A673 (cell line): Measurements from ENCODE around the gene ALB.

Experiments
- EZH2 ChIP-seq: fragments of 200-600 bp; sonication (generic); IDR thresholded peaks from 2 replicates; pipeline ENCODE4 v1.6.1; 2017; ENCODE audit warnings: borderline replicate concordance, low read depth, mild to moderate bottlenecking, mixed read lengths, antibody characterized with exemption, low read length; ENCODE audit not compliant: poor library complexity, severe bottlenecking
- TF ChIP-seq, protein P1 (sequence below): fragments of 300-800, 200-600 bp; sonication (generic); conservative IDR thresholded peaks from 2 replicates; pipeline ENCODE4 v1.5.1; 2017; ENCODE audit warnings: low read depth, mild to moderate bottlenecking, antibody characterized with exemption, low read length, moderate library complexity, mixed read lengths

DNA sequence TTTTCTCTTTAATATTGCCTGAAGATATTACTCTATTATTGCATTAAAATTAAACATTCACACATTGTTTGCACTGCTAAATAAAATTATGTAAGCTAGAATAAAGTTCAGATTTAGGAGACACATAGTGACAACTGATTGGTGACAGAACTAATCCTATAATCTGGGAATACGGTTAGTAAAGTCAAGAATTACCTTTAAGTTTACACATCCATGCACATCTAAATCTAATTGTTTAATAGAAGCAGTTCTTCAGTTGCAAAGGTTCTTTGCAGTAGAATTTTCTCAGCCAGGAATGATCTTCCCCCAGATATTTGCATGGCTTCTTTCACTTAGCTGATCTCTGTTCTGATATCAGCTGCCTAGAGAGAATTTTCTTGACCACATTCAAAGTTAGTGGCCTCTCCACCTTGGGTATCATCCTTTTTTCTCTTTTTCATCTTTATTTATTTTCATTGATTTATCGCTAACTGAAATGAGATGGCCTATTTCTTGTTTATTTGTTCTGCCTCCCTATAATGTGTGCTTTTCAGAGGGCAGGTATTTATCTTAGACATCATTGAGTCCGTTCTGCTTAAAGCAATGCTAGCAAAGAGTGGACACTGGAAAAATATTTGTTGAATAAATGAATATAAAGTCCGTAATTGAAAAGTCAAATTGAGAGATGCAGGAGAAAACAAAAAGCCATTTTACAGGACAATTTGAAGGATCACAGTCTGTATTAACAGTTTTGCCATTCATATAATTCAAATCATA lies 44.5 kb downstream of the ALB start:
- TF ChIP-seq, protein P1, sequence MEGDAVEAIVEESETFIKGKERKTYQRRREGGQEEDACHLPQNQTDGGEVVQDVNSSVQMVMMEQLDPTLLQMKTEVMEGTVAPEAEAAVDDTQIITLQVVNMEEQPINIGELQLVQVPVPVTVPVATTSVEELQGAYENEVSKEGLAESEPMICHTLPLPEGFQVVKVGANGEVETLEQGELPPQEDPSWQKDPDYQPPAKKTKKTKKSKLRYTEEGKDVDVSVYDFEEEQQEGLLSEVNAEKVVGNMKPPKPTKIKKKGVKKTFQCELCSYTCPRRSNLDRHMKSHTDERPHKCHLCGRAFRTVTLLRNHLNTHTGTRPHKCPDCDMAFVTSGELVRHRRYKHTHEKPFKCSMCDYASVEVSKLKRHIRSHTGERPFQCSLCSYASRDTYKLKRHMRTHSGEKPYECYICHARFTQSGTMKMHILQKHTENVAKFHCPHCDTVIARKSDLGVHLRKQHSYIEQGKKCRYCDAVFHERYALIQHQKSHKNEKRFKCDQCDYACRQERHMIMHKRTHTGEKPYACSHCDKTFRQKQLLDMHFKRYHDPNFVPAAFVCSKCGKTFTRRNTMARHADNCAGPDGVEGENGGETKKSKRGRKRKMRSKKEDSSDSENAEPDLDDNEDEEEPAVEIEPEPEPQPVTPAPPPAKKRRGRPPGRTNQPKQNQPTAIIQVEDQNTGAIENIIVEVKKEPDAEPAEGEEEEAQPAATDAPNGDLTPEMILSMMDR: no peak
- no peak for TF ChIP-seq EZH2
